Testis (tissue), 2 donors: Measurements from ENCODE around the gene NR6A1.

Source experiments
- POLR2A ChIP-seq: fragments of 450-650 bp; IDR thresholded peaks from one replicate; pipeline ENCODE4 v1.6.1; 2017; ENCODE audit warnings: antibody characterized with exemption, mild to moderate bottlenecking, moderate library complexity
- TF ChIP-seq, protein P1 (sequence below), 3 experiments: fragments of 450-650 bp in 2 of 3; fragments of 200-600 bp in 1 of 3; sonication (generic) in 1 of 3; IDR thresholded peaks; one replicate each; pipeline ENCODE4 v1.5.1; 2016 to 2019; ENCODE audit warnings: antibody characterized with exemption in 3 of 3, mild to moderate bottlenecking in 2 of 3, moderate library complexity in 1 of 3

- no peak for TF ChIP-seq POLR2A
- TF ChIP-seq, protein P1, sequence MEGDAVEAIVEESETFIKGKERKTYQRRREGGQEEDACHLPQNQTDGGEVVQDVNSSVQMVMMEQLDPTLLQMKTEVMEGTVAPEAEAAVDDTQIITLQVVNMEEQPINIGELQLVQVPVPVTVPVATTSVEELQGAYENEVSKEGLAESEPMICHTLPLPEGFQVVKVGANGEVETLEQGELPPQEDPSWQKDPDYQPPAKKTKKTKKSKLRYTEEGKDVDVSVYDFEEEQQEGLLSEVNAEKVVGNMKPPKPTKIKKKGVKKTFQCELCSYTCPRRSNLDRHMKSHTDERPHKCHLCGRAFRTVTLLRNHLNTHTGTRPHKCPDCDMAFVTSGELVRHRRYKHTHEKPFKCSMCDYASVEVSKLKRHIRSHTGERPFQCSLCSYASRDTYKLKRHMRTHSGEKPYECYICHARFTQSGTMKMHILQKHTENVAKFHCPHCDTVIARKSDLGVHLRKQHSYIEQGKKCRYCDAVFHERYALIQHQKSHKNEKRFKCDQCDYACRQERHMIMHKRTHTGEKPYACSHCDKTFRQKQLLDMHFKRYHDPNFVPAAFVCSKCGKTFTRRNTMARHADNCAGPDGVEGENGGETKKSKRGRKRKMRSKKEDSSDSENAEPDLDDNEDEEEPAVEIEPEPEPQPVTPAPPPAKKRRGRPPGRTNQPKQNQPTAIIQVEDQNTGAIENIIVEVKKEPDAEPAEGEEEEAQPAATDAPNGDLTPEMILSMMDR (IDR thresholded peaks at IDR 0.05), result no peak
These were observed 18.1 kb downstream of the NR6A1 start for GRCh38 chr9:124752967-124753366.
